Endothelial cell of umbilical vein (primary cell): ENCODE measurements around the gene PGAP6. TPM values are rescaled to one million over a fixed set of nuclear protein-coding genes. Genes with fewer than 3 reads are reported as not detected.

Experiments
- Bru-seq: library from RNA; stranded (reverse); fragments of 400-500 nt; gene quantifications from one replicate; lab custom pipeline; 2021; lab: Mats Ljungman, UMichigan
- BruChase-seq, 2 experiments: library from RNA; stranded (reverse); fragments of 400-500 nt; gene quantifications; one replicate each; lab custom pipeline; 2021; lab: Mats Ljungman, UMichigan
- BruUV-seq: library from RNA; stranded (reverse); fragments of 400-500 nt; replicated peaks from 2 replicates; lab custom pipeline; 2021; lab: Mats Ljungman, UMichigan
- CTCF ChIA-PET: fragments of 300-600, 350-600 bp; sonication (Branson Sonifier 250); formaldehyde crosslinking; loops from one replicate; lab custom pipeline; 2021; ENCODE audit warnings: antibody characterized with exemption, inconsistent platforms; lab: Charles Lee
- POLR2A ChIA-PET: fragments of 300-600, 350-600 bp; sonication (Branson Sonifier 250); formaldehyde crosslinking; loops from one replicate; lab custom pipeline; 2021; ENCODE audit warnings: antibody characterized with exemption, inconsistent platforms; lab: Charles Lee
- DNase-seq: peaks from one replicate; pipeline ENCODE4 v3.0.0-alpha.2; 2011; ENCODE audit warnings: low read depth, low spot score
- FAIRE-seq: peaks from 2 replicates; lab custom pipeline; 2011; peaks lifted over from hg19 to GRCh38; lab: Jason Lieb, UNC
- H2AFZ ChIP-seq: 2 replicates; pipeline ENCODE4 v1.6.0; 2012; ENCODE audit warnings: low read depth, low read length, control low read depth, inconsistent platforms
- H3K27ac ChIP-seq: 2 replicates; pipeline ENCODE4 v1.5.1; 2011; ENCODE audit warnings: low read depth, mild to moderate bottlenecking, control low read depth, low read length, moderate library complexity; ENCODE audit not compliant: insufficient read depth
- H3K27me3 ChIP-seq, 2 experiments: 2 replicates each; pipeline versions ENCODE4 v1.6.0 to v1.6.1; 2011; ENCODE audit warnings: low read length in 2 of 2, mixed read lengths in 1 of 2; ENCODE audit not compliant: control insufficient read depth in 2 of 2, insufficient read depth in 2 of 2
- H3K36me3 ChIP-seq, 2 experiments: 2 replicates in 1 of 2; 3 replicates in 1 of 2; pipeline ENCODE4 v1.5.1; 2011; ENCODE audit warnings: low read length in 2 of 2, mild to moderate bottlenecking in 1 of 2, moderate library complexity in 1 of 2; ENCODE audit not compliant: control insufficient read depth in 2 of 2, insufficient read depth in 2 of 2; ENCODE audit errors: extremely low read depth in 1 of 2
- H3K4me1 ChIP-seq: 3 replicates; pipeline ENCODE4 v1.5.1; 2011; ENCODE audit warnings: mild to moderate bottlenecking, low read length; ENCODE audit not compliant: control insufficient read depth, insufficient read depth; ENCODE audit errors: extremely low read depth
- H3K4me2 ChIP-seq: 2 replicates; pipeline ENCODE4 v1.6.1; 2011; ENCODE audit warnings: low read length, control low read depth, mixed read lengths; ENCODE audit not compliant: insufficient read depth
- H3K4me3 ChIP-seq, 3 experiments: fragments of 200-600 bp in 1 of 3; sonication (generic), shearing (Covaris generic) in 1 of 3; replicated peaks in 1 of 3; 2 replicates each; pipeline ENCODE4 v1.5.1; 2011 to 2016; ENCODE audit warnings: control low read depth in 3 of 3, low read length in 3 of 3, mild to moderate bottlenecking in 2 of 3, inconsistent platforms in 1 of 3, low read depth in 1 of 3, moderate library complexity in 1 of 3; ENCODE audit not compliant: insufficient read depth in 1 of 3
- H3K79me2 ChIP-seq: 2 replicates; pipeline ENCODE4 v1.6.0; 2012; ENCODE audit warnings: low read length, inconsistent platforms; ENCODE audit not compliant: control insufficient read depth, insufficient read depth
- H3K9ac ChIP-seq: replicated peaks from 2 replicates; pipeline ENCODE3; 2011; ENCODE audit warnings: low read length, control low read depth; ENCODE audit not compliant: insufficient read depth; ENCODE audit errors: extremely low read depth
- H3K9me1 ChIP-seq: replicated peaks from 3 replicates; pipeline ENCODE4 v1.6.0; 2011; ENCODE audit warnings: mild to moderate bottlenecking, low read length; ENCODE audit not compliant: control insufficient read depth, insufficient read depth; ENCODE audit errors: extremely low read depth
- H3K9me3 ChIP-seq: replicated peaks from 2 replicates; pipeline ENCODE4 v1.5.1; 2012; ENCODE audit warnings: low read length, inconsistent platforms; ENCODE audit not compliant: control insufficient read depth, insufficient read depth
- H4K20me1 ChIP-seq: replicated peaks from 2 replicates; pipeline ENCODE3; 2011; ENCODE audit warnings: mild to moderate bottlenecking, low read length; ENCODE audit not compliant: control insufficient read depth, insufficient read depth; ENCODE audit errors: extremely low read depth
- CTCF ChIP-seq, 2 donors: IDR thresholded peaks; 1 replicate in 1 of 2; 2 replicates in 1 of 2; pipeline ENCODE4 v1.5.1; 2011; ENCODE audit warnings: low read length in 2 of 2, mild to moderate bottlenecking in 2 of 2, moderate library complexity in 2 of 2, control low read depth in 1 of 2, inconsistent platforms in 1 of 2, low read depth in 1 of 2; ENCODE audit not compliant: insufficient read depth in 1 of 2; ENCODE audit errors: extremely low read depth in 1 of 2
- EZH2 ChIP-seq: IDR thresholded peaks from 2 replicates; pipeline ENCODE4 v1.6.1; 2012; ENCODE audit warnings: borderline replicate concordance, low read depth, mild to moderate bottlenecking, moderate library complexity, low read length, inconsistent platforms; ENCODE audit not compliant: severe bottlenecking
- FOS ChIP-seq: IDR thresholded peaks from 2 replicates; pipeline ENCODE4 v1.6.1; 2011; ENCODE audit warnings: mild to moderate bottlenecking, low read length, moderate library complexity, borderline replicate concordance; ENCODE audit not compliant: insufficient read depth
- GATA2 ChIP-seq: IDR thresholded peaks from 2 replicates; pipeline ENCODE4 v1.7.0; 2011; ENCODE audit warnings: low read depth, mild to moderate bottlenecking, moderate library complexity, mixed read lengths, low read length; ENCODE audit not compliant: insufficient read length, insufficient read depth
- JUN ChIP-seq: IDR thresholded peaks from 2 replicates; pipeline ENCODE4 v1.6.1; 2011; ENCODE audit warnings: borderline replicate concordance, low read depth; ENCODE audit not compliant: insufficient read length, insufficient read depth
- MAX ChIP-seq: IDR thresholded peaks from 2 replicates; pipeline ENCODE4 v1.6.1; 2011; ENCODE audit not compliant: insufficient read depth, insufficient read length
- MYC ChIP-seq: IDR thresholded peaks from one replicate; pipeline ENCODE4 v1.6.1; 2011; ENCODE audit warnings: mild to moderate bottlenecking, low read depth, low read length
- POLR2A ChIP-seq: IDR thresholded peaks from 2 replicates; pipeline ENCODE4 v1.6.1; 2012; ENCODE audit warnings: low read depth, mild to moderate bottlenecking, control low read depth, low read length
- POLR2AphosphoS5 ChIP-seq: IDR thresholded peaks from 2 replicates; pipeline ENCODE4 v1.6.1; 2012; ENCODE audit warnings: low read depth, mild to moderate bottlenecking, control low read depth, low read length, moderate library complexity; ENCODE audit not compliant: insufficient read depth
- dilution Hi-C: fragments of 300-500 bp; cut with MboI; formaldehyde crosslinking; loops from one replicate; pipeline ENCODE4 v1.15.0; 2019; ENCODE audit warnings: low sequenced_read_pairs; ENCODE audit not compliant: extremely low pct_ligation_motif_present
- intact Hi-C: fragments of 100-400 bp; cut with micrococcal nuclease; formaldehyde crosslinking; loops from one replicate; pipeline ENCODE4 v1.10.0; 2022
- long read RNA-seq: library from polyadenylated mRNA; stranded (forward); transcript quantifications from one replicate; pipeline ENCODE4 v2.0.0, GENCODE V29; 2021
- polyA minus RNA-seq, 3 experiments: library from RNA; depleted of rRNA, polyadenylated mRNA; stranded (reverse); fragments of >200 nt; gene quantifications; 1 replicate in 1 of 3; 2 replicates in 2 of 3; pipeline ENCODE4 v1.2.3, GENCODE V29; 2011
- polyA plus RNA-seq, 4 experiments: library from polyadenylated mRNA; depleted of rRNA in 3 of 4; stranded (reverse) in 3 of 4; unstranded in 1 of 4; fragments of >200 nt; gene quantifications; 2 replicates each; pipeline versions ENCODE4 v1.2.1 to v1.2.3, GENCODE V29; 2011 to 2012; ENCODE audit warnings: missing spikeins in 1 of 4
- total RNA-seq: library from RNA; stranded (reverse); gene quantifications from 2 replicates; pipeline ENCODE4 v1.2.3, GENCODE V29; 2021

PGAP6 gene
- total RNA-seq (88.1 and 89.8 TPM in 2 replicates), polyA plus RNA-seq (365 and 484 TPM in 2 replicates), polyA minus RNA-seq (166 and 233 TPM in 2 replicates), Bru-seq, nascent RNA (percentile 47 among the genes with signal in this experiment), BruChase-seq, experiment 1, labeled RNA remaining after a 6-hour chase (percentile 89 among the genes with signal in this experiment), BruChase-seq, experiment 2, labeled RNA remaining after a 2-hour chase (percentile 75 among the genes with signal in this experiment)
- polyA plus RNA-seq (2011; cell fraction: cytosol; rRNA removed) = 169 and 201 TPM in 2 replicates
- 127 and 155 TPM in 2 replicates for polyA plus RNA-seq (2011; cell fraction: nucleus; rRNA removed)
- polyA plus RNA-seq (2012) = 90.7 and 148 TPM in 2 replicates
- polyA minus RNA-seq (2011; cell fraction: cytosol; rRNA and poly(A)+ RNA removed) = 27.0 TPM
- polyA minus RNA-seq (2011; cell fraction: nucleus; rRNA and poly(A)+ RNA removed) = 51.9 and 54.7 TPM in 2 replicates
- long read RNA-seq, transcript TMEM8A-204 (13 exons, 3,691 nt) = major isoform, 159 of 296 reads
- long read RNA-seq, partial matches to known transcripts = 63 of 296 reads
- long read RNA-seq, other reads (novel, unspliced or antisense) = 73 of 296 reads

DNA sequence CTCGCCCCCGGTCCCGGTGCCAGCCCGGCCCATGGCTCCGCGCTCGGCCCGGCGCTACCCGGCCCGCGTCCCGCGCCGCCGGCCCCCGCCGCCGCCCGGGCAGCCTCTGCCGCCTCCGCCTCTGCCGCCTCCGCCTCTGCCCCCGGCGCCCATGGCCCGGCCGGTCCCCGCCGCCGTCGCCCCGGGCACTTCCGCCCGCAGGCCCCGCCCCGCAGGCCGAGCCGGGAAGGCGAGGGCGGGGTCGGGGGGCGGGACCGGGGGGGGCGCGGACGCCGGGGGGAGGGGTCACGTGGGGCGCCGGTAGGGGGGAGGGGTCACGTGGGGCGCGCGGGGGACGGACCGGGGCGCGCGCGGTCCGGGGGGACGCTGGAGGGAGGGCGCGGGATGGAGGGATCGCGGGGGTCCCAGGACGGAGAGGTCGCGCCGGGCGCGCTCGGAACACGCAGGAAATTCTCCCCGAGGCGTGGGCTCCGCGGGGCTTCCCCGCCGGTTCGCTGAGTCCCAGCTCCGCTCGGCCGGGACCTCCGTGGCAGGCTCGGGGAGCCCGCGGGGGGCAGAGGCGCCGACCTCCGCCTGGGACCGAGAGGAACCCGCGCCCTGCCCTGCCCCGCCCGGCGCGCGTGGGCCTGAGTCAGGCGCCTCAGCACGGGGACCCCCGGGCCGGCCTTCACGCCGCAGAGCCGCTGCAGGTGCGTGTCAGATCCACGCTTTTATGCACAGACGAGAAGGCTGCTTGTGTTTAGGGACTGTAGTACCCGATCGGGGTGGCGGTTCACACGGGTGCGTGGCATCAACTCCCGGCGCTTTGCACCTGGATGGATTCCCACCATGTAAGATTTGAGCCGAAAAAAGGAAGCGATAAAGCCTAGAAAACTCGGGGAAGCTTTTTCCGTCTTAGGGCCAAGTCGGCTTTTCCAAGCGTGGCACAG lies at the start of gene PGAP6:
Gene PGAP6 (minus strand): TSS at position 190 of the 929 bp plus-strand sequence. CDS start 157 bp downstream, at position 33.
- DNase-seq (peak; percentile 26), FAIRE-seq (peak; percentile 60)
- Histone ChIP-seq H3K27ac (no peak within 1 kb of the TSS), H3K9ac (peak within 1 kb of the TSS; percentile 67), H3K4me3 (peak within 1 kb of the TSS; percentile 67 to 93 (median 83)), H3K4me2 (peak within 1 kb of the TSS; percentile 89), H2AFZ (peak within 1 kb of the TSS; percentile 81), H3K36me3 (peaks cover 0 to 8% of the 10 kb centered on the region in 2 experiments), H3K27me3 (no peaks in the 10 kb centered on the region), H4K20me1 (no peaks in the 10 kb centered on the region), H3K9me3 (no peaks in the 10 kb centered on the region), H3K4me1 (peaks cover 20% of the 10 kb centered on the region), H3K9me1 (no peaks in the 10 kb centered on the region), H3K79me2 (peaks cover 26% of the 10 kb centered on the region)
- ChIA-PET CTCF (interaction anchor here (1.2 to 2.2 kb wide), 4 partner anchors 10 to 113 kb away, joined by 3 to 8 read pairs (median 6); no protein-coding TSS in a partner anchor), POLR2A (interaction anchor here (0.7 kb wide), 2 partner anchors 16 to 30 kb away, joined by 4 to 10 read pairs; partner anchors contain the start of gene AXIN1)
- no TSS peak for BruUV-seq
- no peak for TF ChIP-seq JUN
- no peak for TF ChIP-seq POLR2A
- TF ChIP-seq CTCF (IDR thresholded peaks at IDR 0.05; ENCODE audit: extremely low read depth in 1 of 2, insufficient read depth in 1 of 2, low read depth in 1 of 2, low read length in 2 of 2) = no peak
- TF ChIP-seq MAX = no peak
- no peak for TF ChIP-seq GATA2
- TF ChIP-seq FOS = no peak
- no peak for TF ChIP-seq POLR2AphosphoS5
- no peak for TF ChIP-seq MYC
- TF ChIP-seq EZH2 = no peak
- dilution Hi-C loops (no loop called here), intact Hi-C loops (loop anchor here (1.0 kb wide), 1 partner anchor 12 kb away; the partner anchor contains the start of gene MRPL28)
